Lower leg skin (tissue), 3 donors: Measurements from ENCODE around the gene TNFRSF1B.

ENCODE experiments used
- POLR2A ChIP-seq, 2 donors: fragments of 450-650 bp; IDR thresholded peaks; one replicate each; pipeline ENCODE4 v1.6.1; 2016 to 2017; ENCODE audit warnings: antibody characterized with exemption in 2 of 2, mild to moderate bottlenecking in 1 of 2, moderate library complexity in 1 of 2
- TF ChIP-seq, protein P1 (sequence below), 3 donors: fragments of 450-650 bp; IDR thresholded peaks; one replicate each; pipeline ENCODE4 v1.5.1; 2016; ENCODE audit warnings: antibody characterized with exemption in 3 of 3, mild to moderate bottlenecking in 3 of 3, moderate library complexity in 2 of 3

DNA sequence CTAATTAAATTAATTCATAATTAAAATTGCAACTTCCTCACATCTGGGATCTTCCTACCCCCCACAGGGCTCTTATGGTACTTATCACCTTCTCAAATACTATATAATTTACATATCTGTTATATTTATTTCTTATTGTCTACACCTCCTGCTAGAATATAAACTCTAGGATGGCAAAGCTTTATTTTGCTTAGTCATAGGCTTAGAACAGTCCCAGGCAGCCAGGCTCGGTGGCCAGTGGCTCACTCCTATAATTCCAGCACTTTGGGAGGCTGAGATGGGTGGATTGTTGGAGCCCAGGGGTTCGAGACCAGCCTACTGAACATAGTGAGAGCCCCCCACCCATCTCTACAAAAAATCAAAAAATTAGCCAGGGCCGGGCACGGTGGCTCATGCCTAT, 53.0 kb downstream of the TNFRSF1B start:
- TF ChIP-seq, protein P1, sequence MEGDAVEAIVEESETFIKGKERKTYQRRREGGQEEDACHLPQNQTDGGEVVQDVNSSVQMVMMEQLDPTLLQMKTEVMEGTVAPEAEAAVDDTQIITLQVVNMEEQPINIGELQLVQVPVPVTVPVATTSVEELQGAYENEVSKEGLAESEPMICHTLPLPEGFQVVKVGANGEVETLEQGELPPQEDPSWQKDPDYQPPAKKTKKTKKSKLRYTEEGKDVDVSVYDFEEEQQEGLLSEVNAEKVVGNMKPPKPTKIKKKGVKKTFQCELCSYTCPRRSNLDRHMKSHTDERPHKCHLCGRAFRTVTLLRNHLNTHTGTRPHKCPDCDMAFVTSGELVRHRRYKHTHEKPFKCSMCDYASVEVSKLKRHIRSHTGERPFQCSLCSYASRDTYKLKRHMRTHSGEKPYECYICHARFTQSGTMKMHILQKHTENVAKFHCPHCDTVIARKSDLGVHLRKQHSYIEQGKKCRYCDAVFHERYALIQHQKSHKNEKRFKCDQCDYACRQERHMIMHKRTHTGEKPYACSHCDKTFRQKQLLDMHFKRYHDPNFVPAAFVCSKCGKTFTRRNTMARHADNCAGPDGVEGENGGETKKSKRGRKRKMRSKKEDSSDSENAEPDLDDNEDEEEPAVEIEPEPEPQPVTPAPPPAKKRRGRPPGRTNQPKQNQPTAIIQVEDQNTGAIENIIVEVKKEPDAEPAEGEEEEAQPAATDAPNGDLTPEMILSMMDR (IDR thresholded peaks at IDR 0.05), result no peak
- TF ChIP-seq POLR2A (IDR thresholded peaks at IDR 0.05), result no peak
